ENCODE results near the gene CNOT3.
"Not testable (repeated sequence)": the region's sequence is repeated elsewhere in the genome, so short reads cannot be mapped to it uniquely, and the experiment has no call there.

CNOT3 gene

GRCh38 chr19:54137699-54138488, at the start of gene CNOT3:
TSS of gene CNOT3 (plus strand) at chr19:54137762. CDS start at chr19:54142979, 5,217 bp downstream.
- DNase-seq (ENCODE audit: low spot score), result peak; percentile 17

GRCh38 chr19:54094426-54095000, 43.0 kb upstream of the CNOT3 start:
- DNase-seq (ENCODE audit: low spot score), result no peak

GRCh38 chr19:54095136-54095858, 42.3 kb upstream of the CNOT3 start:
- no peak for DNase-seq (ENCODE audit: low spot score)

GRCh38 chr19:54095859-54096616, 41.5 kb upstream of the CNOT3 start:
- peak; percentile 48 for DNase-seq (ENCODE audit: low spot score)

GRCh38 chr19:54096617-54097106, 40.9 kb upstream of the CNOT3 start:
- DNase-seq (ENCODE audit: low spot score), result peak; percentile 37

GRCh38 chr19:54099190-54099902, 38.2 kb upstream of the CNOT3 start:
- DNase-seq (ENCODE audit: low spot score), result no peak

GRCh38 chr19:54099903-54100255, 37.7 kb upstream of the CNOT3 start:
- DNase-seq (ENCODE audit: low spot score), result not testable (repeated sequence)

- no peak for DNase-seq (ENCODE audit: low spot score)
These were observed 37.0 kb upstream of the CNOT3 start, which contains the start of gene OSCAR for GRCh38 chr19:54100561-54100960. TSS of gene OSCAR (minus strand) at chr19:54100803. CDS start at chr19:54100792, 11 bp downstream.

- peak; percentile 99 for DNase-seq (ENCODE audit: low spot score)
These were observed 35.0 kb upstream of the CNOT3 start, which contains the start of gene NDUFA3 for GRCh38 chr19:54102421-54103169. TSS of gene NDUFA3 (plus strand) at chr19:54102855. CDS start at chr19:54102879, 24 bp downstream.

- DNase-seq (ENCODE audit: low spot score), result no peak
These were observed 32.4 kb upstream of the CNOT3 start for GRCh38 chr19:54104998-54105715.

- no peak for DNase-seq (ENCODE audit: low spot score)
These were observed 31.8 kb upstream of the CNOT3 start for GRCh38 chr19:54105796-54106195.

- no peak for DNase-seq (ENCODE audit: low spot score)
These were observed 30.8 kb upstream of the CNOT3 start for GRCh38 chr19:54106716-54107115.

GRCh38 chr19:54107876-54108490, 29.6 kb upstream of the CNOT3 start:
- no peak for DNase-seq (ENCODE audit: low spot score)

GRCh38 chr19:54108496-54108895, 29.1 kb upstream of the CNOT3 start:
- DNase-seq (ENCODE audit: low spot score), result no peak

- no peak for DNase-seq (ENCODE audit: low spot score)
These were observed 27.9 kb upstream of the CNOT3 start for GRCh38 chr19:54109651-54110050.

- peak; percentile 46 for DNase-seq (ENCODE audit: low spot score)
These were observed 23.0 kb upstream of the CNOT3 start for GRCh38 chr19:54114340-54115108.

GRCh38 chr19:54115109-54116063, 22.2 kb upstream of the CNOT3 start, which contains the start of the genes PRPF31 and TFPT:
TSS of gene PRPF31 (plus strand) at chr19:54115754. CDS start at chr19:54118279, 2,525 bp downstream.
TSS of gene TFPT (minus strand) at chr19:54115657. CDS start at chr19:54115269, 388 bp downstream.
- peak; percentile 96 for DNase-seq (ENCODE audit: low spot score)

Data from CD4-positive, alpha-beta T cell treated with Interleukin-2 at 100 ng/mL for 4 hours (primary cell).